Stimulated activated naive CD8-positive, alpha-beta T cell treated with anti-CD3 and anti-CD28 coated beads, Interleukin-15, Interleukin-2, amounts not matched to agents 100 U/mL and 50 U/mL, for 24 hours (primary cell): ENCODE measurements around the gene ELMOD3.
A peak's percentile ranks its signal among the peaks of the same experiment; 100 is the strongest.
"Not testable (repeated sequence)": the region's sequence is repeated elsewhere in the genome, so short reads cannot be mapped to it uniquely, and the experiment has no call there.

ENCODE experiments used
- ATAC-seq: fragments of 150-1000 bp; cut with Tn5 transposase; one replicate; pipeline ENCODE4 v1.10.0; 2021
- DNase-seq: peaks from one replicate; pipeline ENCODE4 v3.0.0; 2021

ELMOD3 gene

DNA sequence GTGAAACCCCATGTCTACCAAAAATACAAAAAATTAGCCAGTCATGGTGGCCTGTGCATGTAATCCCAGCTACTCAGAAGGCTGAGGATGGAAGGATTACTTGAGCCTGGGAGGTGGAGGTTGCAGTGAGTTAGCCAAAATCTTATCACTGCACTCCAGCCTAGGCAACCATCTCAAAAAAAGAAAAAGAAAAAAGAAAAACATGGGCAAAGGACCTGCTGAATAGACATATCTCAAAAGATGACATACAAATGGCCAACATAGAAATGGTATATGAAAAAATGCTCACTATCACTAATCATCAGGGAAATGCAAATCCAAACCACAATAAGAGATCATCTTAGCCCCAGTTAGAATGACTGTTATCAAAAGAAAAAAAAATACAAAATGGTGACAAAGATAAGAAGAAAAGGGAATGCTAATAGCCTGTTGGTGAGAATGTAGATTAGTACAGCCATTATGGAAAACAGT is 25.4 kb upstream of the ELMOD3 start:
- no peak for DNase-seq
- no peak for ATAC-seq

DNA sequence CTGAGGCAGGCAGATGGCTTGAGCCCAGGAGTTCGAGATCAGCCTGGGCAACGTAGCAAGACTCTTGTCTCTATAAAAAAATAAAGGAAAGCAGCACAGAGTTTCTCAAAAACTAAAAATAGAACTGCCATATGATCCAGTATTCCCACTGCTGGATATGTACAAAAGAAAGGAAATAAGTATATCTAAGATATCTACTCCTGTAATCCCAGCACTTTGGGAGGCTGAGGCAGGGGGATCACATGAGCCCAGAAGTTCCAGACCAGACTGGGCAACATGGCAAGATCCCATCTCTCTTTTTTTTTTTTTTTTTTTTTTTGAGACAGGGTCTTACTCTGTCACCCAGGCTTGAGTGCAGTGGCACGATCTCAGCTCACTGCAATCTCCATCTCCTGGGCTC is 24.9 kb upstream of the ELMOD3 start:
- not testable (repeated sequence) for ATAC-seq, DNase-seq

- no peak for ATAC-seq
- DNase-seq: no peak
Measured at GRCh38 chr2:85330839-85331636, 23.5 kb upstream of the ELMOD3 start.

DNA sequence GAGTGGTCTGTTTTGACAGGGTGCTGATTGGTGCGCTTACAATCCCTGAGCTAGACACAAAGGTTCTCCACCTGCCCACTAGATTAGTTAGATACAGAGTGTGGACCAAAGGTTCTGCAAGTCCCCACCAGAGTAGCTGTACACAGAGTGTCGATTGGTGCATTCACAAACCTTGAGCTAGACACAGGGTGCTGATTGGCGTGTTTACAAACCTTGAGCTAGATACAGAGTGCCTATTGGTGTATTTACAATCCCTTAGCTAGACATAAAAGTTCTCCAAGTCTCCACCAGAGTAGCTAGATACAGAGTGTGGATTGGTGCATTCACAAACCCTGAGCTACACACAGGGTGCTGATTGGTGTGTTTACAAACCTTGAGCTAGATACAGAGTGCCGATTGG is 20.7 kb upstream of the ELMOD3 start:
- not testable (repeated sequence) for DNase-seq, ATAC-seq

GRCh38 chr2:85334928-85335327 is 19.6 kb upstream of the ELMOD3 start:
- no peak for DNase-seq
- ATAC-seq: no peak

DNA sequence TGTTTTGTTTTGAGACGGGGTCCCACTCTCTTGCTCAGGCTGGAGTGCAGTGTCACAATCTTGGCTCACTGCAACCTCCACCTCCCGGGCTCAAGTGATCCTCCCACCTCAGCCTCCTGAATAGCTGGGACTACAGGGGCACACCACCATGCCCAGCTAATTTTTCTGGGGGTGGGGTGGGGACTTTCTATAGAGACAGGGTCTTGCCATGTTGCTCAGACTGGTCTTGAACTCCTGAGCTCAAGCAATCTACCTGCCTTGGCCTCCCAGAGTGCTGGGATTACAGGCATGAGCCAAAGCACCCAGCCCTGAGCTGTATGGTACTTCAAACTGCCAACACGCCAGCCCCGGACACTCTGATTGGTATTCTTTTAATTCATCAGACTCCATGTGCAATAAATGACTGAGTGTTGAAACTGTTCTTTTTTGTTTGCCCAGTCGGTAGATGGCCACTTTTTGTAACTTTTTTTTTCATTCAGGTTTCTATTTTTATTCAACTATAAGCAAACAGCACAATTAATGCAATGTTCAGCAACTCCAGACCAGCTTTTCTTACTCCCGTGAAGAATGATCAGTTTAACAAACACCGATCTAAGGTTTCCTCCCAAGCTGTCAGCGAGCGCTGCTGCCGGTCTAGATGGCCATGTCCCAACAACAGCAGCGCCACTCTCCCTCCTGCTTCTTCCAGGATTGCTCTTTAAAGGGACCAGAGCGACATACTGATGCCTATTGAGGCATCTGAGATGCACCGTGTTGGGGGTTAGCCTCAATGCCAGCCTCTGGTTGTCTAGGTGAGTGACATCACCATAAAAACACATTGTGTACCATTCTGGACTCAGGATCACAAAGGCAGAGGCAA is 14.3 kb upstream of the ELMOD3 start:
- no peak for ATAC-seq
- no peak for DNase-seq

- DNase-seq: no peak
- ATAC-seq: no peak
Measured at GRCh38 chr2:85341269-85342029, 13.1 kb upstream of the ELMOD3 start.

GRCh38 chr2:85342156-85342555 is 12.4 kb upstream of the ELMOD3 start:
- ATAC-seq (no peak), DNase-seq (no peak)

DNA sequence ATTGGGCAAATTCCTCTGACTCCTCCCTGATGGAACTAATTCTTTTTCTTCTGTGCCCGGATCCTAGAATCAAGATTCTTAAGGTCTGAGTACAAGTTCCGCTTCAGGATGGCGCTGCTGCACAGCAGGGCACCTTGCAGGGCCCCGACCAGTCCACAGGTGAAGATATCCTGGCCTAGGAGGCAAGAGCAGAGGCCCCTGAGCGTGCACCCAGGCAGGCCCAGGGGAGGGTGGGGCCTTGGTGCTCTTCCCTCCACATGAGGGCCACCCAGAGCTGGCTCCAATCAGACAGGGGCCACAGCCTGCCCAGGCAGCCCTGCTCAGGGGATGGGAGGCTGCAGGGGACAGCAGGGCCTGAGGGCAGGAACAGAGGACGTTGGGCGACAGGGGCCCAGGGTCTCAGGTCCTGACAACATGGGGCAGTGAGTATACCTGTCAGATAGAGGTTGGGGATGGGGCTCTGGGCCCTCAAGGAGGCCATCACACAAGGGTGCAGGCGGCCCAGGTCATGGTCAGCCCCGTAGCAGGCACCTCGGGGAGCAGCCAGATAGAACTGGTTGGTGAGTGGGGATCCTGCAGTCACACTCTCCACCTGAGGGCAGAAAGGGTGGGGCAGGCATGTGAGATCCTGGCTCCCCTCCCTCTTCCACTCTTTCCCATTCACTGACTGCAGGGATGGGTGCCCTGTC is 11.2 kb upstream of the ELMOD3 start:
- not testable (repeated sequence) for ATAC-seq, DNase-seq

GRCh38 chr2:85344356-85344954 is 10.1 kb upstream of the ELMOD3 start:
- no peak for DNase-seq
- ATAC-seq: no peak

- no peak for ATAC-seq
Measured at GRCh38 chr2:85347599-85347998, 7.0 kb upstream of the ELMOD3 start.

DNA sequence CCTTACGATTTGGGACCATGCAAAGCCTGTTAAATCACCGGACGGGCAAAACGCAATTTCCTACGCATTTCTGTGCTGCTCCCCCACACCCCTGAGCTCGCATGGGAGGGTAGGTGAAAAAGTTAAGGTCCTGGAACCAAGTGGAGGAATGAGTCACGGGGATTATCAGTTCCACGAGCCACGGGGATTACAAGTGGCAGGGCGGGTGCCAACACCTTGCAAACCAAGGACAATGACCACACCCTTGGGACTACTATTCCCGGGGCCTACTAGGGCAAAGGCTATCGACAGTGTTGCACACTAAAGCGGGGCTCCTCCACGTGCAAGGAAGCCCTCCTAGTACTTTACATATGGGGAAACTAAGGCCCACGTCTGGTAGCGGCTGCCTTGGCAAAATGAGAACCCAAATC is 688 bp upstream of the ELMOD3 start:
- DNase-seq (peak; percentile 20), ATAC-seq (no peak)

More at GRCh38 chr2:85347599-85347998, 7.0 kb upstream of the ELMOD3 start:
- no peak for DNase-seq

- ATAC-seq (no peak), DNase-seq (no peak)
Measured at GRCh38 chr2:85355073-85355410, 473 bp downstream of the ELMOD3 start.

DNA sequence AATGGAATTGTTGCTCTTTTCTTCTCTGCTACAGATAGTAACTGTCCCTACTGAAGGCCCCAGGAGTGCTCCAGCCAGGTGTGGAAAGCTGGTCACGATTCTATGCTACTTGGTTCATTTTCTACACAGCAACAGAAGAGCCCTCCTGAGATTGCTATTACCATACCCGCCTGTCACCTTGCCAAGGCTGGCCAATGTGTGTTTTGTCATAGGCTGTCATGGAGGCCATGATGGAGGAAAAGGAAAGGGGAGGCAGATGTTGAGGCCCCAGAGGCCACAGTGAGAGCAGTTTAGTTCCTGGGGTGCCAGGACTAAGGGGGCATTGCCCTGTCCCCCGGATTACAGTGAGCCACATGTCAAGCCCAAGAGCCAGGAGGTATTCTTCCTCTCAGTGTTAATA is 952 bp downstream of the ELMOD3 start:
- DNase-seq: no peak
- ATAC-seq: no peak

- ATAC-seq (no peak), DNase-seq (no peak)
Measured at GRCh38 chr2:85356186-85356585, 1.6 kb downstream of the ELMOD3 start.

GRCh38 chr2:85357736-85358135 is 3.2 kb downstream of the ELMOD3 start:
- ATAC-seq (no peak), DNase-seq (no peak)

DNA sequence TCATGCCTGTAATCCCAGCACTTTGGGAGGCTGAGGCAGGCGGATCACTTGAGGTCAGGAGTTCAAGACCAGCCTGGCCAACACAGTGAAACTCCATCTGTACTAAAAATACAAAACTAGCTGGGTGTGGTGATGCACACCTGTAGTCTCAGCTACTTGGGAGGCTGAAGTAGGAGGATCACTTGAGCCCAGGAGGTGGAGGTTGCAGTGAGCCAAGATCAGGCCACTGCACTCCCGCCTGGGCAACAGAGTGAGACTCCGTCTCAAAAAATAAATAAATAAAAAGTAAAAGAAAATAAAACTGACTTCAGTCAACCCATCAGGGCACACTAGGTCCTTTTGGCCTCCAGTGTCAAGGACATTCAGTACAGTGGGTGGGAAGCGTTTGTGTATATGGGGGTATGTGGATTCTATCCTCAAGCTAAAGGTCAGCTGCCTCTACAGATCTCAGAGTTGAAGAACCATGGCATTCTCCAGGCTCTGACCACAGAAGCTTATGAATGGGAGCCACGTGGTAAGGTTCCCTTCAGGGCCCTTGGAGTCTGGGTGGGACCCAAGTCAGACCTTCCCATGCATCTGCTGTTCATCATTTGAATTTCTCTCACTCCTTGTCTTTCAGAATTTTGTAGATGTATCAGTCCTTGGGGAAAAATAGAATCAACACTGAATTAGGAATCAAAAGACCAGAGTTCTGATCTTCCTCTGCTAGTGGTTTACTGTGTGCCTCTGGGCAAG is 8.3 kb downstream of the ELMOD3 start:
- not testable (repeated sequence) for ATAC-seq, DNase-seq

GRCh38 chr2:85367180-85367579 is 12.6 kb downstream of the ELMOD3 start:
- no peak for DNase-seq
- no peak for ATAC-seq

GRCh38 chr2:85368921-85369320 is 14.4 kb downstream of the ELMOD3 start:
- ATAC-seq (no peak), DNase-seq (no peak)

GRCh38 chr2:85369500-85369899 is 14.9 kb downstream of the ELMOD3 start:
- no peak for DNase-seq

GRCh38 chr2:85371045-85371444 is 16.5 kb downstream of the ELMOD3 start:
- DNase-seq: no peak

More at GRCh38 chr2:85369500-85369899, 14.9 kb downstream of the ELMOD3 start:
- no peak for ATAC-seq

More at GRCh38 chr2:85371045-85371444, 16.5 kb downstream of the ELMOD3 start:
- ATAC-seq: no peak
